Breast epithelium (tissue), 3 donors: ENCODE data around the gene KIAA0408.

Experiments
- POLR2A ChIP-seq: fragments of 450-650 bp; IDR thresholded peaks from one replicate; pipeline ENCODE4 v1.6.1; 2016; ENCODE audit warnings: antibody characterized with exemption, mild to moderate bottlenecking, moderate library complexity
- TF ChIP-seq, protein P1 (sequence below), 3 donors: fragments of 450-650 bp; IDR thresholded peaks; one replicate each; pipeline ENCODE4 v1.5.1; 2016 to 2017; ENCODE audit warnings: antibody characterized with exemption in 3 of 3, mild to moderate bottlenecking in 3 of 3, moderate library complexity in 3 of 3

DNA sequence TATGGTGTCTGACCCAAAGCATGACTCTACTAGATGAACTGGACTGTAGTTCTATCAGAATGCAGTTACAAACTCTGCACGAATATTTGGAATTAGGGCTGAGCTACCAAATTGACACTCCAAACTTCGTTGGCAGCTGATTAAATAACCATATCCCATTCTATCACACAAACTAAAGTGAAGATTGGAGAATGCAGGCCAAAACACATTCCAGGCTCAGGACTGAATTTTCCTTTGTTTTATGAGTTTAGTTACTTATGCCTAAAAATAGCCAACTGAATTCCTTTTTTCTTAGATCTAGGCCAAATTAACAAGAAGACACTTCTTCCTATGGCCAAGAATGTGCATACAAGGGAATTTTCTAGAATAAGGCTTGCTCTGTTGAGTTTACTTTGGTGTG is 9.7 kb upstream of the KIAA0408 start:
- no peak for TF ChIP-seq POLR2A
- TF ChIP-seq, protein P1, sequence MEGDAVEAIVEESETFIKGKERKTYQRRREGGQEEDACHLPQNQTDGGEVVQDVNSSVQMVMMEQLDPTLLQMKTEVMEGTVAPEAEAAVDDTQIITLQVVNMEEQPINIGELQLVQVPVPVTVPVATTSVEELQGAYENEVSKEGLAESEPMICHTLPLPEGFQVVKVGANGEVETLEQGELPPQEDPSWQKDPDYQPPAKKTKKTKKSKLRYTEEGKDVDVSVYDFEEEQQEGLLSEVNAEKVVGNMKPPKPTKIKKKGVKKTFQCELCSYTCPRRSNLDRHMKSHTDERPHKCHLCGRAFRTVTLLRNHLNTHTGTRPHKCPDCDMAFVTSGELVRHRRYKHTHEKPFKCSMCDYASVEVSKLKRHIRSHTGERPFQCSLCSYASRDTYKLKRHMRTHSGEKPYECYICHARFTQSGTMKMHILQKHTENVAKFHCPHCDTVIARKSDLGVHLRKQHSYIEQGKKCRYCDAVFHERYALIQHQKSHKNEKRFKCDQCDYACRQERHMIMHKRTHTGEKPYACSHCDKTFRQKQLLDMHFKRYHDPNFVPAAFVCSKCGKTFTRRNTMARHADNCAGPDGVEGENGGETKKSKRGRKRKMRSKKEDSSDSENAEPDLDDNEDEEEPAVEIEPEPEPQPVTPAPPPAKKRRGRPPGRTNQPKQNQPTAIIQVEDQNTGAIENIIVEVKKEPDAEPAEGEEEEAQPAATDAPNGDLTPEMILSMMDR (IDR thresholded peaks at IDR 0.05): no peak
